Stimulated activated CD4-positive, alpha-beta T cell treated with anti-CD3 and anti-CD28 coated beads, Interleukin-4, amount 100 ng/mL, for 4 hours (primary cell): ENCODE measurements around the gene AGAP1.

Experiments used
- DNase-seq, 2 experiments: peaks; one replicate each; pipeline ENCODE4 v3.0.0-alpha.2; 2020

Gene AGAP1

DNA sequence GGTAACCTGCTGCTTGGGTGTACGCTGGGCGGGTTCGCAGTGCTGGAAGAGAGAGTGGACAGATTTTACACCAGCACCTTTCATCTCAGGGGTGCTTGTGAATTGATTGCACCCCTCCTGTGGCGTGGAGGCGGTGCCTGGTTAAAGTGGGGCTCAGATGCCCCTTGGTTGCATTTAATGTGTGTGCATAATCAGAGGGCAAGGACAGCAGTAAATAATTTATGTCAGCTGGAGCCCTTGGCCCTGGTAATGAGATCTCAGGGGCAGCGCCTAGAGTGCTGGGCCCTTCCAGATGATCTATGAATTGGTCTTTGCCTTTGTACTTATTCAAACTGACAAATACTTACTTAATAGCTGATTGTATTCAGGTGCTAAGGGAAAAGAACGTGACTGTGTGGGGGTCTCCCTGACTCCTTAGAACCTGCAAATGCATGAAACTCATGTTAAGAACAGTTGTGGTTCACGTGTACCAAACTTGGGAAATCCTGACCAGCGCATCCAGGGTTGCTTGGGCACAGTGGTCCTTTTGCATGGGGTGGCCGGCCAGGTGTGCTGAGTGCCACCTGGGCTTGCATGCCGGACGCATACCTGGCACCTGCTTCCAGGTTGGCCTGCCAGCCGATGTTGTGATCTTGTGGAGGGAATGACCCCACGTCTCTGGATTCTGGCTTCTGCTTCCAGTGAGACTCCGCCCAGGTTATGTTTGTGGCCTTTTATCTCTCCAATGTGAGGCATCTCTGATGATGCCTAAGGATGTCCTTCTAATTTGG is 118.5 kb downstream of the AGAP1 start:
- DNase-seq, result no peak

DNA sequence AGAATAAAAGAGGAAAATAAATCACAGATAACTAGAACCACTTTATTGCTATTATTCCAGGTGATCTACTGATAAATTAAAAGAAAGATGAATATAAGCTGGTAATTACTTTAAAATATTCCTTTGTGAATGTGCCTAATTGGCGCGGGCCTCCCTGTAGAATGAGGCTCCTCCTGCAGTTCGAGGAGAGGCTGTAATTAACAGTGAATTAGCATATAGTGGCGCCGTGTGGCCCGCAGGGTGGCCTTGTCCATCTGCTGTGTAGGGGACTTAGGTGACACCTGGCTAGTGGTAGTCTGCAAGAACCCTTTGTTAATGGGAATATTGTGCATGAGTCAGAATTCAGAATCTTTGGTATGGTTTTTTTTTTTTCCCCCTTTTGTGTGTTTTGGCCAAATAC is 119.8 kb downstream of the AGAP1 start:
- DNase-seq, result no peak

DNA sequence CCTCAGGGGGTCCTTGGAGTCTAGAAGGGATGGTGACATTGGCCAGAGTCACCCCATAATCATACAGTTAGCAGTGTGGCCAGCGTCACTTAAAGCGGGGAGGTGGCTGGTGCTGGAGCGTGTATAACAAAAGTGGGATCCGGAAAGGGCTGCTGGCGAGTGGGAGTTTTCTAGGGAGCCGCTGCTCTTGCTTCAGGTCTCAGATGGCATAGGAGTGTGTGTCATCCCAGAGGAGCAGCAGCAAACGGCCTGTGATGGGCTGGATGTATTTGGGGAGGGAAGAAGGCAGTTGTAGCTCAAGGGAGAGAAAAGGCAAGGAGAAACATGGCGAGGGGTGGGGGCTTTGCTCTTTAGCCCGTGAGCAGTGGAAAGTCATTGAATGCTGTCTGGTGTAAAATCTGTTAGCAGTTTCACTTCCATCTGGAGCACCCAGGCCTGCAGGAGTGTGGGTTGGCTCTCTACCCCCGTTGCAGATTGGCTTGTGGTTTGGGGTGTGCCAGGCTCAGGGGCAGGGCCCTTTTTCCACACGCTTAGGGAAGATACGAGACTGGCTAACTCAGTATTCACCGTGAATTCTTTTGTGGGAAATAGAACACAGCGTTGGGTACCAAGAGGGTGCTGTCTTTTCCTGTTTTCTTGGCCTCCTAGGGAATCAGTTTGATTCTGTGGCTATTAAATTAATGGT is 120.5 kb downstream of the AGAP1 start:
- DNase-seq, result no peak

DNA sequence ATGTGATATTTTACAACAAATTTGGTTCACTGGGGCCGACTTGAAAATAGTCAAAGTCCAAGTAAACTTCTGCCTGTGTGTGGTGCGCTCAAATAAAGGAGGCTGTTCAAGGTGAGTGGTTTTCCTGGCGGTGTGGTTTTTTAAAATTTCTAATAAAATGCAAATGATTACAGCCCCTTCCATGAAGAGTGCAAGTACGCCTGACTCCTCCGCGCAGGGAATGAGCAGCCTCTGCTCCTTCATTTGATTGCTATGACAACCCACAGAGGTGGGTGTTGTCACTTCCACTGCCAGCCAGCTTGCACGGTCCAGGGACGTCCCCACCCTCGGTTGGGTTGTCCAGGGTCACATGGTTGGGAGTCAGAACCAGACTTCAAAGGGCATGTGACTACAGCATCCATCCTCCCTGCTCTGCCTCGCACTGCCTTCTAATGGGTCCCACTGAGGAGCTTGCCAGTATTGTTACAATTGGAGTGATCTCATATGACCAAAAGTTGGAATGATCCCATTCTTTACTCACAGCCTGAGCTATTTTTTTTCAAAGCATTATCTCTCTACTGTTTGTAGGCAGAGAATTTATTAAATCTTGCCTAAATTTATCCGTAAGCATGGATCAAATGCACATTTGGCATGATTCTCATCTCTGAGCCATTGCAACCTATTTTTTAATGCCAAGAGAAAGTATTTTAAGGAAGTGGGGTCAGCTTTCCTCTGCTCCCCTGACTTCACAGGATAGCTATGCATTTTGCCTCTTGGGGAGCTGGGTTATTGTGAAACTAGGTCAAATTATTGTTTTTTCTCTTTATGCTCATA is 121.3 kb downstream of the AGAP1 start:
- no peak for DNase-seq

DNA sequence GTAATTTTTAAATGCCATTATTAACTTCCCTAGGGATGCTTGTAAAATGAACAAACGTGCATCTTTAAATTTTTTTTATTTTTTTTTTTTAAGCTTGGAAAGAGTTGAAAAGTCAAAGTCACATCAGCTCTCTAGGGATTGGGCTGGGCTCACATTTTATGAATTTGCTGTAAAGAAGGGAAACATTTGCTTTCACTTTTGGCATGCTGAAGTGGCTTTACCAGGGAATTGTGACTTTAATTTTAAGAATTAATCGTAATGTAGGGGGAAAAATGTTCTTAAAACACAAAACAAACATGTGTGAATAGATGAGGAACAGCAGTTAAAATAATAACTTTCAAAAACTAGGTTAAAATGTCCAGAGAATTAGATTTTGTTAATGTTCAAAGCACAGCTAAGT is 123.0 kb downstream of the AGAP1 start:
- DNase-seq, result no peak

DNA sequence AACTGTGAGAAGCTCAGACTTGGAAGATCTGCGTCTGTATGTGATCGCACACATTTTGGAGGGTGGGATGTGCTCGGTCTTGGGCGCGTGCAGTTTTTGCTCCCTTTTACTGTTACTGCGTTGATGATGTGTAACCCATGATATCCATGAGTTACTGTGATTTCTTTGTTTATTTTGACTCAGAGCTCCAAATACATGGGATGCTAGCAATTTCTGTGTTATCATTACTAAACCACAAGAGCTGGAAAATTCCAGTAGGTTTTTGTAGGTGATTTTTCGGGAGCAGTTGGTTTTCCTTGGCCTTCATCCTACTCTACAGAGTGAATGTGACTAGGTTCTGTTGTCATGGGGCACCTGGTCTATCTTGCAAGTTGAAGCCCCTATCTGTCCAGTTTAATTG is 124.2 kb downstream of the AGAP1 start:
- DNase-seq, result no peak

DNA sequence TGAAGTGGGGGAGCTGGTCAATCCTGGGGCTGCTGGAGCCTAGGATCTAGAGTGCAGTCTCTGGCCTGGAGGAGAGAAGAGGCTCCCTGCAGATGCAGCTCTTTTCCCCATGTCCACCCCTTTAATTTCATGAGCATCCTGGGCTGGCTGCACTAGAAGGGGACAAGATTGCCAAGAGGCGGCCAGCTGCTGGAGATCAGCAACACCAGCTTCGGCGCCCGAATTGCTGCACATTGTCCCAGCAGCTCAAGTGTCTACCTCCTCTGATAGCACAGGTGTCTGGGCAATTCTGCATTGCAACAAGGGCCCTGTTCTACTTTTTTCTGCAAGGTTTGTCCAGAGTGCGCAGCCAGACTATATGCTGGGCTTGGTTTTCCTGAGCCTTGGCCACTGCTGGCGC is 125.7 kb downstream of the AGAP1 start:
- DNase-seq, result no peak

GRCh38 chr2:235621736-235622135 is 127.9 kb downstream of the AGAP1 start:
- no peak for DNase-seq

DNA sequence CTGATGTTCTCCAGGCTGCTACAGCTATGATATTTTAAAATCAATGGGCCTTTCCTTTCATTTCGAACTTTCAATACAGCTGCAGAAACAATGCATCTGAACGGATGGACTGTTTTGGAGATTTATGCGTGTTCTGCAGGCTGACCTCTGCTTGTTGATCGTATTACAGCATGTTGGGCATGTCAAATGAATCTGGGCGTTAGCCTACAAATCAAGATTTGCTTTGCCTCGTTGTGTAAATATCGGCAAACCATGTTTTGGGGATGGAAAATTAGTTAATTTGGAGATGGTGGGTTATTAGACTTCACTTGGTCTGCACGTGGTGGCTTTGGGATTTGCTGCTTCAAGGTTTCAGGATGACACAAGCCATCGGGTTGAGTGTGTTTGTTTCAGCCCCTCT is 129.3 kb downstream of the AGAP1 start:
- no peak for DNase-seq

DNA sequence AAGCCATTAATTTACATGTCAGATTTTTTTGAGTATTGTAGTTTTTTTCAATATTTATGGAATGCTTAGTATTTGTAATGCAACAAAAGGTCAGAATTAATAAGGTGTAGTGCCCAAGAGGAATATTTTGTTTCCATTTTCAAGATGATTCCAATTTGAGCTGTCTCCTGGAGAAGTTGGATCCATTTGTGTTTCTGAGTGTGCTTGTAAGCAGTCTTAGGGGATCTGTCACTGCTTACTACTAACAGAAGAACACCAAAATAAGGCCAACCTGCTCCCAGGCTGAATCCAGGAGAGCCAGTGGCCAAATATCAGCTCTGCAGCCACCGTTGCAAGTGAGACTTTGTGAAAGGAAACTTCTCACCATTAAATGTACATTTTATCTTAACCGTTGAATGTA is 129.9 kb downstream of the AGAP1 start:
- no peak for DNase-seq

- DNase-seq, result no peak
Measured at GRCh38 chr2:235626658-235627057, 132.8 kb downstream of the AGAP1 start.

DNA sequence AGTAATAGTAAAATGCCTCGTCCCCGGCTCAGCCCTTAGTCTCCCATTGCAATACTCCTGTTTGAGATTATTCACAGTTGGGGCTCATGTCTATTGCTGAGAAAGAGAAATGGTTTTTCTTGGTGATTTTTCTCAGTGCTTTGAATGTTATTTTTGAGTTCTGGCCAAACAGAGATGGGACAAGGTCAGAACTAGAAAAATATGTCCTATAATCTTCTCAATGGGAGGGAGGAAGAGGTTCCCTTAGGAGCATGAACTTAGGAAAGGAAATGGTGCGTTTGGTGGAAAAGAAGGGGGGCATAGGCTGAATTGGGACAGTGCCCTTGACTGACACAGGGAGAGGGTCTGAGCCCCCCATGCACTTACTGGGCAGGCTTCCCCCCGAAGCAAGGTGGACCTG is 133.8 kb downstream of the AGAP1 start:
- no peak for DNase-seq

- DNase-seq, result no peak
Measured at GRCh38 chr2:235630718-235631296, 137.0 kb downstream of the AGAP1 start.

DNA sequence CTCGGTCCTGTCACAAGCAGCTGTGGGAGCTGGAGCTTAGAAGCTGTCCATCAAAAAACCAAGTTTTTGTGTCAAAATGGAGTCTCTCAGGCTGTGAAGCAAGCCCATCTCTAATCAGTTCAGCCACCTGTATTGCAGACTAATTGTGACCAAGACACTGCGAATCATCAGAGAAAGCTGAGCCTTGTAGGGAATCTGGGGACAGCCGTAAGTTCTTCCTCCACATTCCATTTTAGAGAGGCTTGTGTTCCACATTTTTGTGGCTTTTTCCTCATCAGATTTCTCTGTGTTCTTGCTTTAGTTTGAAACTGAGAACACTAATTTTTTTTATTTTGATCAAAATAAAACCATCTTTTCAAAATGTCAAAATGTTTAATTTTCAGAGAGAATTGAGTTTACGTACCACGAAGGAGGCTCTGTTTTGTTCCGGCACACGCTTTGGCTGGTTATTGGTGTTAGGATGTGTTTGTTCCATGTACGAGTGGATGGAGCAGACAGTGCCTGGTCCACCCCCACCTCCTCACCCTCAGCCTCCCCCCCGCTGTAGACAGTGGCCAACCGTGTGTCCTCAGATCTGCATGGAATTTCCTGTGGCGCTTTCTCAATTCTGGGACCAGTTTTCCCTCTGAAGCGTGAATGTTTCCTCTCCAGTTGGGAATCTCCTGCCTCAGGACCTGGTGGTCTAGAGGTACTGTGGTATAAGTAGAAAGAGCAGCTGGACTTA is 140.8 kb downstream of the AGAP1 start:
- DNase-seq, result no peak

- DNase-seq, result no peak
Measured at GRCh38 chr2:235636546-235636945, 142.7 kb downstream of the AGAP1 start.

- DNase-seq, result no peak
Measured at GRCh38 chr2:235637896-235638295, 144.1 kb downstream of the AGAP1 start.

DNA sequence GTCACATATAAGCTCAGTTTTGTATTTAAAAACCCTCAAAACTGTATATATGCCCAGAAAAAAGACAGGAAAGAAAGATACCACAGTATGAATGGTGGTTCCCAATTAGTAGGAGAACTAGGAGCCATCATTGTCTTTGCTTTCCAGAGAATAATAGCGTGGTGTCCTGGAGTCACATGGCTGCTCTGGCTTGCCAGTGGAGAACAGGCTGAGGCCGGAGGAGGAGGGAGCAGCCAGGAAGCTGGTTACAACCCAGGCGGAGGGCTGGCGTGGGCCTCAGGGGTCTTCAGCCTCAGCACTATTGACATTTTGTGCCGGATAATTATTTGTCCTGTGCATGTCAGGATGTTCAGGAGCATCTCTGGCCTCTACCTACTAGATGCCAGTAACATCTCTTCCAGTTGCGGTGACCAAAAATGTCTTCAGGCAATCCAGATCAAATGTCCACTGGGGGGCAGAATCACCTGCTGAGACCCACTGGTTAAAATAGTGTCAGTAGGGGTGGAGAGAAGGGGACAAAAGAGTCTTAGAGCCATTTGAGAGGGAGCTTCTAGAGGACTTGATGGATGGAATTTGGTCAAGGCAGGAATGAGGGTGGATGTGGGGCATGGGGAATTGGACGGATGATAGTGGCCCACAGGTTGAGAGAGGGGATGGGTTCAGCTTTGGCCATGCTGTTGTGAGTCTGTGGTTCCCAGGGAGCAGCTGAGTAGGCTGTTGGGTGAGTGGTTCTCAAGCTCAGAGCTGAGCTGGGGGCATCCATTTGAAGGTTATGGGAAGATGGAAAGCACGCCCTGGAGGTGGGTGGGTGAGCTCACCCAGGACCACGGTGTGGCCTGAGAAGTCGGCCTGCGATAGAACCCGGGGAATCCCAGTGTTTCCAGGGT is 144.9 kb downstream of the AGAP1 start:
- DNase-seq, result no peak

GRCh38 chr2:235639428-235639773 is 145.6 kb downstream of the AGAP1 start:
- DNase-seq, result no peak

GRCh38 chr2:235639885-235640284 is 146.0 kb downstream of the AGAP1 start:
- DNase-seq, result no peak

DNA sequence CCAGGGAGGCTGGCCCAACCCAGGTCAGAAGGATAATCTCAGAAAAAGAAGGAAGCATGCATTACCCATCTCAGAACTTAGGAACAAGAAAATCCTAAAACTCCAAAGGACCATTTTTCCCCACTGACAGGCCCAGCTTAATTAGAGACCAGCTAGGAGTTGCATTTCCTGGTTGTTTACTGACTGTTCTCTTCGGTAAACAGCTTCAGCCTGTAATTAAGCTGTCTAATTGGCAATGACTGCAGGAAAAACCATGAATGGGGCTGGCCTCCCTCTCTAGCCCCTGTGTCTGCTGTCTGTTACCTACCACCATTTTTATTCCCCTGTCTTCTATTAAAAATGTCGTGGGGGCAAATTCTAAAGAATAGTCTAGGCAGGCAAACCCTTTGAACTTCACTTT is 146.5 kb downstream of the AGAP1 start:
- DNase-seq, result no peak

DNA sequence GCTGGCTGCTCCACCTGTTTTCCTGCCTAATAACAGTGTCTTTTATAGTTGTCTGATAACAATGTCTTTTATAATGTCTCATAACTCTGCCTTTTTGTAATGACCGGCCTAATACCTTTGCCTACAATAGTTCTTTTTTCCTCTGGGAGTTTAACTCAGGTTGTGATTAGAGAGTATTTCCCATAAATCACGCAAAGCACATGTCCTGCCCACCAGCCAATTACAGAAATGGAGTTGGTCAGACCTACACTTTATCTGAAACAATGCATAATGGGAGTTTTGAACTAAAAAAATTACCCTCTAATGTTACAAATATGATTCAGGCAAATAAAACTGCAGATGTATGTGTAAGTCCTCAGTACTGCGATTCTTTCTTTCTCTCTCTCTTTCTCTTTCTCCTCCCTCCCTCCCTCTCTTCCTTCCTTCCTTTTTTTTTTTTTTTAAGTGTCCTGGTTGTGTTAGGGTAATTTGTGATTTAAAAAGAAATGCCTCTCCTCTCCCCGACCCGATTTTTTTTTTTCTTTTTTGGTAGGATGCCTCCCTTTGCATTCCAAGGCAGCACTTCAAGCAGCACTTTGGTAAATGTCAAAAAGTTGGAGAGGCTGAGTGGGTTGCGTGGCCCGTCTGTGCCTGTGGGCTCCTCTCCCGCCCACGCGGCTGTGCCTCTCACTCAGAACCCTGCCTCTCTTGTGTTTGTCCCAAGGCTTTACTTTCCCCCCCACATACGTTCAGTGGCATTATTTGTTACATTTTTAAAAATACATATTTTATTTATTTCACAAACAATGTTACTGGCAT is 147.3 kb downstream of the AGAP1 start:
- no peak for DNase-seq
